OCI-LY3 (cell line): ENCODE measurements around the gene ZNF488.

Source experiments
- EZH2phosphoT487 ChIP-seq: fragments of 200-600 bp; shearing (Covaris generic); IDR thresholded peaks from 2 replicates; pipeline ENCODE4 v1.6.1; 2018; ENCODE audit warnings: antibody characterized with exemption, mixed run types, low read depth
- TF ChIP-seq, protein P1 (sequence below): fragments of 200-600, 300-600 bp; sonication (generic); IDR thresholded peaks from 2 replicates; pipeline ENCODE4 v1.5.1; 2014; ENCODE audit warnings: antibody characterized with exemption, low read length, low read depth

DNA sequence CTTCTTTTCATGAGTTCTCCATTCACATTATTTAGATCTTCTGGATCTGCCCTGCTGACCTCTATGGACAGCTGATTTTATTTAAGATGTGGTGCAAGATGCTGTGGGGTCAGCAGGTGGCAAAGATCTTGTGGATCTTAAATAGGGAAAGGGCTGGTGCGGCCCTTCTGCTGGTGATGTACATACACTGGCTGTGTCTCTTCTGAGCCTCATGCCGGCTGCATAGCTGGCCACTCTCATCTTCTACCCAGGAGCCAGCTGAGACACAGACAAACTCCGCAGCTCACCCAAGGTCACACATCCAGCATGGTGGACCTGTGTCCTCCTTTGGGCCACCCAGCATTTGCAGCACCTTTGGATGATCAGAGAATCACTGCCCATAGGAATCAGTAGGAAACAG lies 26.2 kb downstream of the ZNF488 start:
- TF ChIP-seq, protein P1, sequence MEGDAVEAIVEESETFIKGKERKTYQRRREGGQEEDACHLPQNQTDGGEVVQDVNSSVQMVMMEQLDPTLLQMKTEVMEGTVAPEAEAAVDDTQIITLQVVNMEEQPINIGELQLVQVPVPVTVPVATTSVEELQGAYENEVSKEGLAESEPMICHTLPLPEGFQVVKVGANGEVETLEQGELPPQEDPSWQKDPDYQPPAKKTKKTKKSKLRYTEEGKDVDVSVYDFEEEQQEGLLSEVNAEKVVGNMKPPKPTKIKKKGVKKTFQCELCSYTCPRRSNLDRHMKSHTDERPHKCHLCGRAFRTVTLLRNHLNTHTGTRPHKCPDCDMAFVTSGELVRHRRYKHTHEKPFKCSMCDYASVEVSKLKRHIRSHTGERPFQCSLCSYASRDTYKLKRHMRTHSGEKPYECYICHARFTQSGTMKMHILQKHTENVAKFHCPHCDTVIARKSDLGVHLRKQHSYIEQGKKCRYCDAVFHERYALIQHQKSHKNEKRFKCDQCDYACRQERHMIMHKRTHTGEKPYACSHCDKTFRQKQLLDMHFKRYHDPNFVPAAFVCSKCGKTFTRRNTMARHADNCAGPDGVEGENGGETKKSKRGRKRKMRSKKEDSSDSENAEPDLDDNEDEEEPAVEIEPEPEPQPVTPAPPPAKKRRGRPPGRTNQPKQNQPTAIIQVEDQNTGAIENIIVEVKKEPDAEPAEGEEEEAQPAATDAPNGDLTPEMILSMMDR: no peak
- no peak for TF ChIP-seq EZH2phosphoT487
